ENCODE data around the gene EEPD1.

The EEPD1 gene

GRCh38 chr7:36192053-36192824 is 39.2 kb downstream of the EEPD1 start:
- peak; percentile 29 for DNase-seq

GRCh38 chr7:36192877-36193276 is 39.8 kb downstream of the EEPD1 start:
- DNase-seq = no peak

- no peak for DNase-seq
These were observed 45.8 kb downstream of the EEPD1 start for GRCh38 chr7:36198854-36199266.

GRCh38 chr7:36199329-36199728 is 46.3 kb downstream of the EEPD1 start:
- DNase-seq = no peak

- DNase-seq = no peak
These were observed 48.2 kb downstream of the EEPD1 start for GRCh38 chr7:36201122-36201723.

- DNase-seq = no peak
These were observed 49.3 kb downstream of the EEPD1 start for GRCh38 chr7:36202398-36202797.

- no peak for DNase-seq
These were observed 50.2 kb downstream of the EEPD1 start for GRCh38 chr7:36203071-36203790.

- no peak for DNase-seq
These were observed 51.1 kb downstream of the EEPD1 start for GRCh38 chr7:36204044-36204663.

- DNase-seq = no peak
These were observed 52.0 kb downstream of the EEPD1 start for GRCh38 chr7:36204929-36205635.

- peak; percentile 30 for DNase-seq
These were observed 52.7 kb downstream of the EEPD1 start for GRCh38 chr7:36205803-36206202.

GRCh38 chr7:36207451-36208291 is 54.6 kb downstream of the EEPD1 start:
- DNase-seq = peak; percentile 57

GRCh38 chr7:36208426-36208825 is 55.4 kb downstream of the EEPD1 start:
- no peak for DNase-seq

GRCh38 chr7:36208997-36209813 is 56.2 kb downstream of the EEPD1 start:
- DNase-seq = no peak

- DNase-seq = no peak
These were observed 56.7 kb downstream of the EEPD1 start for GRCh38 chr7:36209814-36210183.

GRCh38 chr7:36210291-36210922 is 57.4 kb downstream of the EEPD1 start:
- DNase-seq = no peak

- DNase-seq = no peak
These were observed 61.8 kb downstream of the EEPD1 start for GRCh38 chr7:36214608-36215456.

GRCh38 chr7:36215457-36215765 is 62.4 kb downstream of the EEPD1 start:
- no peak for DNase-seq

GRCh38 chr7:36216063-36216684 is 63.1 kb downstream of the EEPD1 start:
- peak; percentile 14 for DNase-seq

Data from midbrain (tissue), 1 donor.